ENCODE results near the gene THSD4. TPM values are rescaled to one million over a fixed set of nuclear protein-coding genes. Genes with fewer than 3 reads are reported as not detected.

The THSD4 gene
- total and polyA plus RNA-seq, 2 of the 4 experiments (the other 2 are of a cell fraction): 25.5 to 31.1 TPM

- Histone ChIP-seq H3K9me3 (ENCODE audit: control insufficient read depth, insufficient read depth, low read length) (no peaks in the 10 kb centered on the region), H3K56ac (ENCODE audit: extremely low read depth, insufficient read depth, low read length) (no peak overlapping the region), H2BK120ac (ENCODE audit: low read depth, low read length) (no peak overlapping the region), H2BK20ac (ENCODE audit: low read depth, low read length) (no peak overlapping the region; the same call in 1 of the 2 replicates), H3K27me3 (ENCODE audit: control insufficient read depth, insufficient read depth, low read length) (no peaks in the 10 kb centered on the region), H4K20me1 (ENCODE audit: insufficient read depth, low read length) (peaks cover 4% of the 10 kb centered on the region; the same call in 1 of the 2 replicates), H3K23ac (ENCODE audit: low read depth, low read length) (0 out of 2 replicates have a peak overlapping the region, but pooled peaks have one; percentile 14), H3K9me1 (ENCODE audit: insufficient read depth, low read length) (peaks cover 18% of the 10 kb centered on the region), H4K91ac (ENCODE audit: insufficient read depth, low read depth, low read length) (no peak overlapping the region), H2BK15ac (ENCODE audit: low read depth, low read length) (no peak overlapping the region), H3K9ac (ENCODE audit: low read depth, low read length) (no peak overlapping the region), H3K4me1 (ENCODE audit: control insufficient read depth, insufficient read depth, low read length) (peaks cover 11% of the 10 kb centered on the region), H3K4ac (ENCODE audit: low read depth, low read length) (no peak overlapping the region), H4K5ac (ENCODE audit: low read depth, low read length) (no peak overlapping the region), H4K8ac (ENCODE audit: low read depth in 2 of 2, low read length in 2 of 2) (no peak overlapping the region), H3K36me3 (ENCODE audit: control insufficient read depth, insufficient read depth, low read length) (no peaks in the 10 kb centered on the region), H2AK5ac (ENCODE audit: low read depth, low read length) (no peak overlapping the region), H3K79me1 (ENCODE audit: low read depth in 1 of 2, low read length in 2 of 2) (no peaks in the 10 kb centered on the region), H3K18ac (ENCODE audit: low read depth, low read length) (no peak overlapping the region), H2AK9ac (replicated peaks; ENCODE audit: low read depth, low read length, poor library complexity) (no peak overlapping the region), H2AFZ (replicated peaks; ENCODE audit: low read length, poor library complexity) (no peak overlapping the region), H3K4me3 (ENCODE audit: insufficient read depth, low read depth, low read length) (no peak overlapping the region), H3K14ac (replicated peaks; ENCODE audit: low read depth, low read length) (0 out of 2 replicates have a peak overlapping the region, but pooled peaks have one; percentile 4), H2BK5ac (ENCODE audit: low read depth, low read length, poor library complexity, severe bottlenecking) (no peak overlapping the region), H3K4me2 (ENCODE audit: low read depth, low read length) (peak overlapping the region; percentile 23; the same call in 1 of the 2 replicates), H3K27ac (ENCODE audit: insufficient read depth, low read length) (no peak overlapping the region)
- DNase-seq (peak; percentile 77), ATAC-seq (ENCODE audit: low read depth) (peak; percentile 79)
- dilution Hi-C loops (cut with HindIII; ENCODE audit: low sequenced_read_pairs, unreplicated experiment): no loop called here
- no CpG with 5 or more reads among the region's 2 CpGs for WGBS, 2 experiments (ENCODE audit: extremely low coverage in 2 of 2, insufficient read length in 1 of 2)
- TF ChIP-seq CEBPB (IDR thresholded peaks at IDR 0.05; ENCODE audit: low read depth, low read length) (peak; percentile 36; the same call in 1 of the 2 replicates), NFE2L2 (IDR thresholded peaks at IDR 0.05; ENCODE audit: low read depth, low read length) (no peak), BHLHE40 (IDR thresholded peaks at IDR 0.05; ENCODE audit: low read depth, low read length) (peak; percentile 85)
- in situ Hi-C loops (cut with MboI; ENCODE audit: low sequenced_read_pairs): no loop called here
- ChIA-PET POLR2A (ENCODE audit: unreplicated experiment) (no interaction called here), CTCF (interaction anchor here (1.8 kb wide), 1 partner anchor 8 kb away, joined by 8 read pairs; no protein-coding TSS in a partner anchor)
- BruUV-seq (replicated peaks): no TSS peak
- intact Hi-C loops (cut with micrococcal nuclease): no loop called here
Observed at GRCh38 chr15:71792521-71792920, 677.2 kb downstream of the THSD4 start.

Data from IMR-90 (cell line).